ENCODE data around the gene CBARP. TPM values are rescaled to one million over a fixed set of nuclear protein-coding genes. Genes with fewer than 3 reads are reported as not detected.
A peak's percentile ranks its signal among the peaks of the same experiment; 100 is the strongest.
"Not testable (repeated sequence)": the region's sequence is repeated elsewhere in the genome, so short reads cannot be mapped to it uniquely, and the experiment has no call there.

Gene CBARP
- total RNA-seq, 2 donors from 2014 or later = 0.33 to 0.78 TPM

GRCh38 chr19:1206150-1206863, 31.5 kb downstream of the CBARP start:
- intact Hi-C loops (cut with DNase I) = no loop called here
- H3K36me3 ChIP-seq (replicated peaks in 1 of 2; ENCODE audit: insufficient read depth in 1 of 2, low read depth in 2 of 2) = no peaks in the 10 kb centered on the region
- H3K4me1 ChIP-seq = peaks cover 54% of the 10 kb centered on the region
- H3K27me3 ChIP-seq = no peaks in the 10 kb centered on the region
- no peaks in the 10 kb centered on the region for H3K9me3 ChIP-seq
- 1% methylated on average over 19 to 38 of the region's 78 CpGs for WGBS, 2 donors
- H3K4me3 ChIP-seq = peak overlapping the region; percentile 54 to 79
- ATAC-seq (no peak), DNase-seq (peak in 1 of 4 donors; percentile 22)
- peak overlapping the region; percentile 68 to 90 (median 78) for H3K27ac ChIP-seq
- TF ChIP-seq POLR2A (IDR thresholded peaks at IDR 0.05) = no peak
- no peak for TF ChIP-seq CTCF (IDR thresholded peaks at IDR 0.05)

- DNase-seq = peak; percentile 98 to 99 (median 98)
- WGBS, 2 donors = 3 to 8% methylated on average over 39 to 103 of the region's 114 CpGs
- no peaks in the 10 kb centered on the region for H3K9me3 ChIP-seq
- H3K27ac ChIP-seq = peak within 1 kb of the TSS; percentile 55 to 90 (median 78)
- H3K27me3 ChIP-seq = no peaks in the 10 kb centered on the region
- H3K4me1 ChIP-seq = peaks cover 45% of the 10 kb centered on the region
- peak; percentile 93 for ATAC-seq
- intact Hi-C loops (cut with DNase I) = no loop called here
- no peaks in the 10 kb centered on the region for H3K36me3 ChIP-seq (replicated peaks in 1 of 2; ENCODE audit: insufficient read depth in 1 of 2, low read depth in 2 of 2)
- TF ChIP-seq CTCF (IDR thresholded peaks at IDR 0.05) (no peak), POLR2A (IDR thresholded peaks at IDR 0.05) (peak; percentile 34 to 62 (median 39))
- H3K4me3 ChIP-seq = peak within 1 kb of the TSS; percentile 54 to 79
Measured at GRCh38 chr19:1205114-1206099, 32.4 kb downstream of the CBARP start, which contains the start of gene STK11. TSS of gene STK11 (plus strand) at chr19:1205778. CDS start at chr19:1206914, 1,136 bp downstream.

DNA sequence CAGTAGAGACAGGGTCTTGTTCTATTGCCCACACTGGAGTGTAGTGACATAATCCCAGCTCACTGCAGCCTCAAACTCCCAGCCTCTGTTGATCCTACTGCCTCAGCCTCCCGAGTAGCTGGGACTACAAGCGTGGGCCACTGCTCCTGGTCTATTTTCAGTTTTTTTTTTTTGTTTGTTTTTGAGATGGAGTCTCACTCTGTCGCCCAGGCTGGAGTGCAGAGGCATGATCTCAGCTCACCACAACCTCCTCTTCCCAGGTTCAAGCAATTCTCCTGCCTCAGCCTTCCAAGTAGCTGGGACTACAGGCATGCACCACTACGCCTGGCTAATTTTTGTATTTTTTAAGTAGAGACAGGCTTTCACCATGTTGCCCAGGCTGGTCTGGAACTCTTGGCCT, 37.2 kb downstream of the CBARP start:
- 78 to 90% methylated on average over 4 of the region's 4 CpGs for WGBS, 2 donors
- H3K27me3 ChIP-seq; H3K27ac ChIP-seq; intact Hi-C loops (cut with DNase I); ATAC-seq; H3K4me1 ChIP-seq; H3K9me3 ChIP-seq; H3K4me3 ChIP-seq; DNase-seq; H3K36me3 ChIP-seq (replicated peaks in 1 of 2; ENCODE audit: insufficient read depth in 1 of 2, low read depth in 2 of 2): not testable (repeated sequence)

GRCh38 chr19:1199531-1199930, 38.3 kb downstream of the CBARP start:
- H3K27ac ChIP-seq = no peak overlapping the region
- TF ChIP-seq CTCF (IDR thresholded peaks at IDR 0.05) (no peak), POLR2A (IDR thresholded peaks at IDR 0.05) (no peak)
- intact Hi-C loops (cut with DNase I) = no loop called here
- no peak overlapping the region for H3K4me3 ChIP-seq
- DNase-seq = no peak
- H3K9me3 ChIP-seq = no peaks in the 10 kb centered on the region
- no peaks in the 10 kb centered on the region for H3K4me1 ChIP-seq
- 89 to 91% methylated on average over 3 to 10 of the region's 10 CpGs for WGBS, 2 donors
- no peaks in the 10 kb centered on the region for H3K27me3 ChIP-seq
- H3K36me3 ChIP-seq (replicated peaks in 1 of 2; ENCODE audit: insufficient read depth in 1 of 2, low read depth in 2 of 2) = no peaks in the 10 kb centered on the region
- ATAC-seq = no peak

DNA sequence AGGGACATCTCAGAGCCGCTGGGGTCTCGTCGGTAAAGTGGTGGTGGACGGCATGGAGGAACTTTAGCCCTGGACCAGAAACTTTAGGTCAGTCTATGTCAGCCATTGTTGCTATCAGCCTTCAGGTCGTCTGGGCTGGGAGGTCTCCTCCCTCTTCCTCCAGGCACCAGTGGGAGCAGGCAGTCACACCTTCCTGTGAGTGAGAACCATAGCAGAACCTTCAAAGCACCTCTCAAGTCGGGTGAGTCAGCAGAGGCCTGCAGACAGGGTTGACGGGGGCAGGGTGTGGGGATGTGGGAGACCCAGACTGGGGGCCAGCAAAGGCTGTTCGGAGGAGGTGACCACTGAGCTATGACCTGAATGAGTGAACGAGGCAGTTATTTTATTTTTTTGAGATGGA, 48.4 kb downstream of the CBARP start:
- Histone ChIP-seq H3K36me3 (replicated peaks in 1 of 2; ENCODE audit: insufficient read depth in 1 of 2, low read depth in 2 of 2) (no peaks in the 10 kb centered on the region), H3K4me3 (no peak overlapping the region), H3K27me3 (no peaks in the 10 kb centered on the region), H3K4me1 (no peaks in the 10 kb centered on the region), H3K9me3 (no peaks in the 10 kb centered on the region), H3K27ac (no peak overlapping the region)
- 77 to 78% methylated on average over 4 to 9 of the region's 9 CpGs for WGBS, 2 donors
- TF ChIP-seq POLR2A (IDR thresholded peaks at IDR 0.05) = no peak
- DNase-seq = no peak
- no peak for ATAC-seq
- intact Hi-C loops (cut with DNase I) = no loop called here
